SK-N-SH (cell line): Measurements from ENCODE around the gene OBP2A. TPM values are rescaled to one million over a fixed set of nuclear protein-coding genes. Genes with fewer than 3 reads are reported as not detected.

Experiments
- CTCF ChIA-PET: fragments of 300-600, 350-600 bp; formaldehyde crosslinking; extraction: SDS; loops from one replicate; lab custom pipeline; 2021; lab: Yijun Ruan, JAX
- POLR2A ChIA-PET: fragments of 350-600 bp; sonication (Branson Sonifier 250); formaldehyde crosslinking; extraction: SDS; loops from one replicate; lab custom pipeline; 2020; ENCODE audit warnings: antibody characterized with exemption, inconsistent platforms; lab: Yijun Ruan, JAX
- DNase-seq: peaks from one replicate; pipeline ENCODE4 v3.0.0; 2012
- H2AFZ ChIP-seq: fragments of 200-600 bp; sonication (generic); 2 replicates; pipeline ENCODE4 v1.8.1; 2016; ENCODE audit warnings: antibody characterized with exemption, mild to moderate bottlenecking, low read depth
- H3F3A ChIP-seq: fragments of 200-600 bp; sonication (generic); replicated peaks from 2 replicates; pipeline ENCODE3; 2016; ENCODE audit warnings: antibody characterized with exemption, mild to moderate bottlenecking; ENCODE audit not compliant: insufficient read depth
- H3K27ac ChIP-seq, 2 experiments: fragments of 200-500 bp in 1 of 2; fragments of 200-600 bp in 1 of 2; sonication (Bioruptor generic) in 1 of 2; sonication (generic), shearing (Covaris generic) in 1 of 2; 2 replicates each; pipeline versions ENCODE4 v1.5.1 to v1.6.1; 2014 to 2016; ENCODE audit warnings: low read depth in 2 of 2, inconsistent platforms in 1 of 2, low read length in 1 of 2, mild to moderate bottlenecking in 1 of 2, mixed read lengths in 1 of 2
- H3K27me3 ChIP-seq: fragments of 200-600 bp; sonication (generic), shearing (Covaris generic); 2 replicates; pipeline ENCODE4 v1.6.1; 2016; ENCODE audit warnings: mixed run types; ENCODE audit not compliant: insufficient read depth
- H3K36me3 ChIP-seq, 2 experiments: fragments of 200-500 bp in 1 of 2; fragments of 200-600 bp in 1 of 2; sonication (Bioruptor generic) in 1 of 2; sonication (generic) in 1 of 2; replicated peaks in 1 of 2; 2 replicates each; pipeline versions ENCODE3 to v1.5.1; 2014 to 2016; ENCODE audit warnings: low read length in 1 of 2, mild to moderate bottlenecking in 1 of 2; ENCODE audit not compliant: insufficient read depth in 2 of 2, control insufficient read depth in 1 of 2
- H3K4me1 ChIP-seq, 2 experiments: fragments of 200-500 bp in 1 of 2; fragments of 200-600 bp in 1 of 2; sonication (Bioruptor generic) in 1 of 2; sonication (generic), shearing (Covaris generic) in 1 of 2; 2 replicates each; pipeline versions ENCODE4 v1.5.1 to v1.6.1; 2014 to 2016; ENCODE audit warnings: low read depth in 1 of 2, low read length in 1 of 2, mixed run types in 1 of 2; ENCODE audit not compliant: insufficient read depth in 2 of 2, control insufficient read depth in 1 of 2
- H3K4me2 ChIP-seq: fragments of 200-600 bp; sonication (generic), shearing (Covaris generic); 2 replicates; pipeline ENCODE4 v1.6.1; 2017; ENCODE audit warnings: mixed run types
- H3K4me3 ChIP-seq, 2 experiments: fragments of 200-500 bp in 1 of 2; fragments of 200-600 bp in 1 of 2; sonication (Bioruptor generic) in 1 of 2; sonication (generic), shearing (Covaris generic) in 1 of 2; 2 replicates each; pipeline versions ENCODE4 v1.5.1 to v1.8.1; 2014 to 2016; ENCODE audit warnings: low read depth in 2 of 2, inconsistent platforms in 1 of 2, low read length in 1 of 2, mild to moderate bottlenecking in 1 of 2, mixed read lengths in 1 of 2, moderate library complexity in 1 of 2
- H3K79me2 ChIP-seq: fragments of 200-600 bp; sonication (generic); 2 replicates; pipeline ENCODE4 v1.8.1; 2017; ENCODE audit warnings: mild to moderate bottlenecking; ENCODE audit not compliant: insufficient read depth
- H3K9ac ChIP-seq: fragments of 200-600 bp; sonication (generic); 2 replicates; pipeline ENCODE4 v1.6.1; 2017; ENCODE audit warnings: mixed run types
- H3K9me2 ChIP-seq: fragments of 200-600 bp; sonication (generic); 2 replicates; pipeline ENCODE4 v1.6.1; 2017; ENCODE audit warnings: mixed run types
- H3K9me3 ChIP-seq: fragments of 200-600 bp; sonication (generic); 2 replicates; pipeline ENCODE4 v1.6.1; 2017; ENCODE audit warnings: mixed run types, mild to moderate bottlenecking, moderate library complexity
- H4K20me1 ChIP-seq: fragments of 200-600 bp; sonication (generic); 2 replicates; pipeline ENCODE4 v1.6.1; 2017; ENCODE audit warnings: mild to moderate bottlenecking, mixed run types; ENCODE audit not compliant: insufficient read depth
- ELF1 ChIP-seq: IDR thresholded peaks from 2 replicates; pipeline ENCODE4 v1.4.0; 2012
- EP300 ChIP-seq, 2 experiments: IDR thresholded peaks; 2 replicates each; pipeline versions ENCODE4 v1.4.0 to v1.6.1; 2012; ENCODE audit warnings: borderline replicate concordance in 1 of 2, low read depth in 1 of 2, low read length in 1 of 2
- FOSL2 ChIP-seq: IDR thresholded peaks from 2 replicates; pipeline ENCODE4 v1.4.0; 2012; ENCODE audit warnings: low read depth, mild to moderate bottlenecking, moderate library complexity, borderline replicate concordance
- FOXM1 ChIP-seq: IDR thresholded peaks from 2 replicates; pipeline ENCODE4 v1.4.0; 2012; ENCODE audit warnings: low read depth, mild to moderate bottlenecking
- GATA2 ChIP-seq: sonication (generic); formaldehyde crosslinking; IDR thresholded peaks from 2 replicates; pipeline ENCODE4 v1.5.0; 2020; ENCODE audit warnings: mild to moderate bottlenecking, missing genetic modification reagents
- JUND ChIP-seq: IDR thresholded peaks from 2 replicates; pipeline ENCODE4 v1.4.0; 2012
- MEF2A ChIP-seq: IDR thresholded peaks from 2 replicates; pipeline ENCODE4 v1.4.0; 2012; ENCODE audit warnings: low read depth, borderline replicate concordance
- MXI1 ChIP-seq: IDR thresholded peaks from 2 replicates; pipeline ENCODE4 v1.6.1; 2012; ENCODE audit warnings: mild to moderate bottlenecking, low read depth, low read length, improper control_type of control experiment
- NRF1 ChIP-seq: IDR thresholded peaks from 2 replicates; pipeline ENCODE4 v1.6.1; 2012; ENCODE audit warnings: low read depth, mild to moderate bottlenecking, low read length
- POLR2AphosphoS5 ChIP-seq: IDR thresholded peaks from 2 replicates; pipeline ENCODE4 v1.6.1; 2012; ENCODE audit warnings: low read depth, low read length
- RFX5 ChIP-seq: IDR thresholded peaks from 2 replicates; pipeline ENCODE4 v1.6.1; 2012; ENCODE audit warnings: mild to moderate bottlenecking, improper control_type of control experiment, low read length
- RXRA ChIP-seq: IDR thresholded peaks from 2 replicates; pipeline ENCODE4 v1.4.0; 2012; ENCODE audit warnings: low read depth, mild to moderate bottlenecking, borderline replicate concordance
- SIN3A ChIP-seq: IDR thresholded peaks from 2 replicates; pipeline ENCODE4 v1.6.1; 2012; ENCODE audit warnings: low read depth, mild to moderate bottlenecking, low read length, moderate library complexity, borderline replicate concordance
- TCF12 ChIP-seq: IDR thresholded peaks from 2 replicates; pipeline ENCODE4 v1.4.0; 2012
- TEAD4 ChIP-seq: IDR thresholded peaks from 2 replicates; pipeline ENCODE4 v1.4.0; 2012; ENCODE audit warnings: mild to moderate bottlenecking, borderline replicate concordance; ENCODE audit not compliant: insufficient read depth
- YY1 ChIP-seq: IDR thresholded peaks from 2 replicates; pipeline ENCODE4 v1.4.0; 2012; ENCODE audit warnings: low read depth, mild to moderate bottlenecking
- WGBS: methylation state at CpG from one replicate; pipeline ENCODE4 v1.1.6; 2017; ENCODE audit warnings: low lambda C conversion rate; 5-methylcytosine and 5-hydroxymethylcytosine counted together
- polyA plus RNA-seq, 3 experiments: library from polyadenylated mRNA; depleted of rRNA; stranded (reverse); fragments of >200 nt; gene quantifications; 2 replicates each; pipeline ENCODE4 v1.2.3, GENCODE V29; 2012
- TF ChIP-seq, protein P1 (sequence below): IDR thresholded peaks from 2 replicates; pipeline ENCODE4 v1.4.0; 2012; ENCODE audit warnings: low read depth
- TF ChIP-seq, protein P2 (sequence below): fragments of 150-350 bp; IDR thresholded peaks from 2 replicates; pipeline ENCODE4 v1.6.1; 2017; ENCODE audit warnings: antibody characterized with exemption, low read length, low read depth, borderline replicate concordance
- TF ChIP-seq, protein P3 (sequence below): fragments of 150-350 bp; IDR thresholded peaks from 2 replicates; pipeline ENCODE4 v1.6.1; 2016; ENCODE audit warnings: mild to moderate bottlenecking, low read depth, low read length
- TF ChIP-seq, protein P4 (sequence below): fragments of 200-600 bp; sonication (generic); IDR thresholded peaks from 2 replicates; pipeline ENCODE4 v1.6.1; 2017; ENCODE audit warnings: antibody characterized with exemption, mild to moderate bottlenecking, moderate library complexity
- TF ChIP-seq, protein P5 (sequence below): IDR thresholded peaks from 2 replicates; pipeline ENCODE4; 2012

OBP2A gene
- polyA plus RNA-seq, 1 of the 3 experiments (the other 2 are of a cell fraction), result not detected

DNA sequence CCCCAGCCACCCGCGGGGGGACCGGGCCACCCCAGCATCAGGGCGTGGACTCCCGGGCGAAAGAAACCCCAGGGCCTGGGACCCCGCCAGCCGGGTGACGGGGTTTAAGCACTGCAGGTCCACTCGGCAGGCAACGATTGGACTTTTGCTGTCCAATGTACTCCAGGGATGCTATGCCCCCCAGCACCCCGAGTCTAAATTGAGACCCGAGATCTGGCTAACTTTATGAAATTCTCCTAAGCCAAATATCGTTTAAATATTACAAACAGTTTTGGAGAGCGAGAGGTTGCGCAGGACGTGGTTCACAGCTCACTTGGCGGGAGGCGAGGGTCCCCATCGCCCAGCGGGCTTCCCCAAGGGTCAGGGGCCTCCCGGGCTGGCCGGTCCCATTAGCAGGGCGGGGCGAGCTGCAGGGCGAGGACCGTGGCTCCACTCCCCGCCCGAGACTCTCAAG, 45.8 kb upstream of the OBP2A start:
- H3K4me2 ChIP-seq, result peak overlapping the region; percentile 100
- peak overlapping the region; percentile 98; the same call in 1 of the 2 replicates for H2AFZ ChIP-seq
- H4K20me1 ChIP-seq, result peaks cover 17% of the 10 kb centered on the region
- H3K9ac ChIP-seq, result peak overlapping the region; percentile 91
- peak overlapping the region; percentile 95 to 96 for H3K4me3 ChIP-seq
- TF ChIP-seq, protein P1, sequence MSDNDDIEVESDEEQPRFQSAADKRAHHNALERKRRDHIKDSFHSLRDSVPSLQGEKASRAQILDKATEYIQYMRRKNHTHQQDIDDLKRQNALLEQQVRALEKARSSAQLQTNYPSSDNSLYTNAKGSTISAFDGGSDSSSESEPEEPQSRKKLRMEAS, result 0 out of 2 replicates have a peak, but pooled peaks have one; percentile 4
- TF ChIP-seq YY1 (no peak), NRF1 (0 out of 2 replicates have a peak, but pooled peaks have one; percentile 10)
- ChIA-PET CTCF (interaction anchor here (0.7 to 3.9 kb wide), 8 partner anchors 10 to 91 kb away, joined by 3 to 23 read pairs (median 5); no protein-coding TSS in a partner anchor), POLR2A (interaction anchor here (2.0 kb wide), 1 partner anchor 20 kb away, joined by 9 read pairs; no protein-coding TSS in a partner anchor)
- H3F3A ChIP-seq, result no peaks in the 10 kb centered on the region
- peak overlapping the region; percentile 60 to 69; a peak in 2 of 4 replicates for H3K27ac ChIP-seq
- no peaks in the 10 kb centered on the region for H3K9me3 ChIP-seq
- peaks cover 6 to 19% of the 10 kb centered on the region in 2 experiments; a peak in 3 of 4 replicates for H3K4me1 ChIP-seq
- no peaks in the 10 kb centered on the region for H3K9me2 ChIP-seq
- peaks cover 19% of the 10 kb centered on the region for H3K79me2 ChIP-seq
- DNase-seq, result no peak
- H3K36me3 ChIP-seq, result peaks cover 3 to 31% of the 10 kb centered on the region in 2 experiments
- 0% methylated on average over 6 of the region's 29 CpGs for WGBS
- H3K27me3 ChIP-seq, result no peaks in the 10 kb centered on the region

DNA sequence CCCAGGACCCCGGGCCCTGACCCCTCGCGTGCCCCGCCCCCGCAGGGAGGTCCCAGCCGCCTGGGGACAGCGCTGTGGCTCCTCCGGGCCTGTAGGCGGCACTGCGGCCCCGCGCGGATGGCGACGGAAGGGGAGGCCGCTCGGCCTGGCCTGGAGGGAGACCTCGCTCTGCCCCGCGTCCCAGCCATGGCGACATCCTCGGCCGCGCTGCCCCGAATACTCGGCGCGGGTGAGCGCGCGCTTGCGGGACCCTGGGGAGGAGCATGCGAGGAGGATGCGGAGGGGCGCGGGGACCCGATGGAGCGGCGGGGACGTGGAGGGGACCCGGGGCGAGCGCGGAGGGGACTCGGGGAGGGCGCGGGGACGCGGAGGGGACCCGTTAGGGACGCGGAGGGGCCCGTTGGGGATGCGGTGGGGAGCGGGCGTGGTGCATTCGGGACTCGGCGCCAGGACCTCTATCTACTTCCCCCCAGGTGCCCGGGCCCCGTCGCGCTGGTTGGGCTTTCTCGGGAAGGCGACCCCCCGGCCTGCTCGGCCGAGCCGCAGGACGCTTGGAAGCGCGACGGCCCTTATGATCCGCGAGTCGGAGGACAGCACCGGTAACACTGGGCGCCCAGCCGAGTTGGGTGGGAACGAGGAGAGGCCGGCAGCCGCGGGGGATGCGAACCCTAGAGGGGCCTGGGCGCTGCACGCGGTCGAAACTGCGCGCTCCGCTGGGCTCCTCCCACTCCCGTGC, 45.2 kb upstream of the OBP2A start, which contains the start of gene MRPS2:
TSS of gene MRPS2 (plus strand) at position 158 of the 736 bp plus-strand sequence. CDS start at position 187, 29 bp downstream.
- H2AFZ ChIP-seq, result peak within 1 kb of the TSS; percentile 98
- peak; percentile 98 for DNase-seq
- peaks cover 19% of the 10 kb centered on the region for H3K79me2 ChIP-seq
- ChIA-PET CTCF (interaction anchor here (0.7 to 3.9 kb wide), 7 partner anchors 11 to 92 kb away, joined by 3 to 23 read pairs (median 4); no protein-coding TSS in a partner anchor), POLR2A (no interaction called here)
- peak within 1 kb of the TSS; percentile 91 for H3K9ac ChIP-seq
- H3K9me3 ChIP-seq, result no peaks in the 10 kb centered on the region
- peaks cover 3 to 33% of the 10 kb centered on the region in 2 experiments for H3K36me3 ChIP-seq
- H3F3A ChIP-seq, result no peaks in the 10 kb centered on the region
- H3K4me1 ChIP-seq, result peaks cover 6 to 19% of the 10 kb centered on the region in 2 experiments; a peak in 3 of 4 replicates
- H4K20me1 ChIP-seq, result peaks cover 22% of the 10 kb centered on the region
- H3K4me2 ChIP-seq, result peak within 1 kb of the TSS; percentile 100
- peak within 1 kb of the TSS; percentile 60 to 76; a peak in 2 of 4 replicates for H3K27ac ChIP-seq
- no peaks in the 10 kb centered on the region for H3K9me2 ChIP-seq
- H3K4me3 ChIP-seq, result peak within 1 kb of the TSS; percentile 95 to 96
- no peaks in the 10 kb centered on the region for H3K27me3 ChIP-seq
- 2% methylated on average over 15 of the region's 92 CpGs for WGBS
- TF ChIP-seq RFX5 (no peak), TCF12 (no peak), ELF1 (no peak), EP300 (IDR thresholded peaks at IDR 0.05; ENCODE audit: borderline replicate concordance in 1 of 2, low read depth in 1 of 2, low read length in 1 of 2) (no peak; a peak in 1 of 4 replicates), MEF2A (no peak; the same call in 1 of the 2 replicates), FOXM1 (no peak; the same call in 1 of the 2 replicates), NRF1 (no peak), MXI1 (peak; percentile 73), JUND (no peak), GATA2 (CRISPR knock-in tag) (0 out of 2 replicates have a peak, but pooled peaks have one; percentile 21), FOSL2 (no peak), RXRA (no peak), SIN3A (peak; percentile 88; the same call in 1 of the 2 replicates), POLR2AphosphoS5 (peak; percentile 67), TEAD4 (no peak)
- TF ChIP-seq, protein P2, sequence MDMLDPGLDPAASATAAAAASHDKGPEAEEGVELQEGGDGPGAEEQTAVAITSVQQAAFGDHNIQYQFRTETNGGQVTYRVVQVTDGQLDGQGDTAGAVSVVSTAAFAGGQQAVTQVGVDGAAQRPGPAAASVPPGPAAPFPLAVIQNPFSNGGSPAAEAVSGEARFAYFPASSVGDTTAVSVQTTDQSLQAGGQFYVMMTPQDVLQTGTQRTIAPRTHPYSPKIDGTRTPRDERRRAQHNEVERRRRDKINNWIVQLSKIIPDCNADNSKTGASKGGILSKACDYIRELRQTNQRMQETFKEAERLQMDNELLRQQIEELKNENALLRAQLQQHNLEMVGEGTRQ, result no peak
- TF ChIP-seq, protein P3, sequence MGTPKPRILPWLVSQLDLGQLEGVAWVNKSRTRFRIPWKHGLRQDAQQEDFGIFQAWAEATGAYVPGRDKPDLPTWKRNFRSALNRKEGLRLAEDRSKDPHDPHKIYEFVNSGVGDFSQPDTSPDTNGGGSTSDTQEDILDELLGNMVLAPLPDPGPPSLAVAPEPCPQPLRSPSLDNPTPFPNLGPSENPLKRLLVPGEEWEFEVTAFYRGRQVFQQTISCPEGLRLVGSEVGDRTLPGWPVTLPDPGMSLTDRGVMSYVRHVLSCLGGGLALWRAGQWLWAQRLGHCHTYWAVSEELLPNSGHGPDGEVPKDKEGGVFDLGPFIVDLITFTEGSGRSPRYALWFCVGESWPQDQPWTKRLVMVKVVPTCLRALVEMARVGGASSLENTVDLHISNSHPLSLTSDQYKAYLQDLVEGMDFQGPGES, result no peak
- TF ChIP-seq, protein P4, sequence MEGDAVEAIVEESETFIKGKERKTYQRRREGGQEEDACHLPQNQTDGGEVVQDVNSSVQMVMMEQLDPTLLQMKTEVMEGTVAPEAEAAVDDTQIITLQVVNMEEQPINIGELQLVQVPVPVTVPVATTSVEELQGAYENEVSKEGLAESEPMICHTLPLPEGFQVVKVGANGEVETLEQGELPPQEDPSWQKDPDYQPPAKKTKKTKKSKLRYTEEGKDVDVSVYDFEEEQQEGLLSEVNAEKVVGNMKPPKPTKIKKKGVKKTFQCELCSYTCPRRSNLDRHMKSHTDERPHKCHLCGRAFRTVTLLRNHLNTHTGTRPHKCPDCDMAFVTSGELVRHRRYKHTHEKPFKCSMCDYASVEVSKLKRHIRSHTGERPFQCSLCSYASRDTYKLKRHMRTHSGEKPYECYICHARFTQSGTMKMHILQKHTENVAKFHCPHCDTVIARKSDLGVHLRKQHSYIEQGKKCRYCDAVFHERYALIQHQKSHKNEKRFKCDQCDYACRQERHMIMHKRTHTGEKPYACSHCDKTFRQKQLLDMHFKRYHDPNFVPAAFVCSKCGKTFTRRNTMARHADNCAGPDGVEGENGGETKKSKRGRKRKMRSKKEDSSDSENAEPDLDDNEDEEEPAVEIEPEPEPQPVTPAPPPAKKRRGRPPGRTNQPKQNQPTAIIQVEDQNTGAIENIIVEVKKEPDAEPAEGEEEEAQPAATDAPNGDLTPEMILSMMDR, result peak; percentile 65
- TF ChIP-seq, protein P1, result peak; percentile 85
- TF ChIP-seq, protein P5, sequence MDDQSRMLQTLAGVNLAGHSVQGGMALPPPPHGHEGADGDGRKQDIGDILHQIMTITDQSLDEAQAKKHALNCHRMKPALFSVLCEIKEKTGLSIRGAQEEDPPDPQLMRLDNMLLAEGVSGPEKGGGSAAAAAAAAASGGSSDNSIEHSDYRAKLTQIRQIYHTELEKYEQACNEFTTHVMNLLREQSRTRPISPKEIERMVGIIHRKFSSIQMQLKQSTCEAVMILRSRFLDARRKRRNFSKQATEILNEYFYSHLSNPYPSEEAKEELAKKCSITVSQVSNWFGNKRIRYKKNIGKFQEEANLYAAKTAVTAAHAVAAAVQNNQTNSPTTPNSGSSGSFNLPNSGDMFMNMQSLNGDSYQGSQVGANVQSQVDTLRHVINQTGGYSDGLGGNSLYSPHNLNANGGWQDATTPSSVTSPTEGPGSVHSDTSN, result no peak
